Measurements from ENCODE around the gene TRIM44.
"Not testable (repeated sequence)": the region's sequence is repeated elsewhere in the genome, so short reads cannot be mapped to it uniquely, and the experiment has no call there.

TRIM44 gene

GRCh38 chr11:35633827-35634423 is 28.6 kb upstream of the TRIM44 start:
- no peak for DNase-seq

GRCh38 chr11:35635933-35636332 is 26.6 kb upstream of the TRIM44 start:
- no peak for DNase-seq

- DNase-seq, result no peak
Observed at GRCh38 chr11:35639591-35640179, 22.9 kb upstream of the TRIM44 start.

- no peak for DNase-seq
Observed at GRCh38 chr11:35641171-35641897, 21.2 kb upstream of the TRIM44 start.

GRCh38 chr11:35641964-35642363 is 20.6 kb upstream of the TRIM44 start:
- no peak for DNase-seq

GRCh38 chr11:35647421-35648093 is 15.0 kb upstream of the TRIM44 start:
- DNase-seq, result no peak

GRCh38 chr11:35650006-35650405 is 12.6 kb upstream of the TRIM44 start:
- no peak for DNase-seq

- no peak for DNase-seq
Observed at GRCh38 chr11:35650467-35650866, 12.1 kb upstream of the TRIM44 start.

GRCh38 chr11:35651263-35651662 is 11.3 kb upstream of the TRIM44 start:
- no peak for DNase-seq

GRCh38 chr11:35652786-35653185 is 9.8 kb upstream of the TRIM44 start:
- not testable (repeated sequence) for DNase-seq

- no peak for DNase-seq
Observed at GRCh38 chr11:35654711-35655110, 7.9 kb upstream of the TRIM44 start.

GRCh38 chr11:35655254-35655653 is 7.3 kb upstream of the TRIM44 start:
- no peak for DNase-seq

GRCh38 chr11:35655856-35656255 is 6.7 kb upstream of the TRIM44 start:
- DNase-seq, result no peak

- no peak for DNase-seq
Observed at GRCh38 chr11:35658020-35658948, 4.3 kb upstream of the TRIM44 start.

GRCh38 chr11:35661534-35661933 is 1.0 kb upstream of the TRIM44 start:
- DNase-seq, result no peak

GRCh38 chr11:35662061-35662648 is 420 bp upstream of the TRIM44 start:
- DNase-seq, result no peak

- no peak for DNase-seq
Observed at GRCh38 chr11:35663408-35663702, 780 bp downstream of the TRIM44 start.

GRCh38 chr11:35664977-35665441 is 2.4 kb downstream of the TRIM44 start:
- no peak for DNase-seq

GRCh38 chr11:35667257-35667656 is 4.7 kb downstream of the TRIM44 start:
- DNase-seq, result no peak

- DNase-seq, result not testable (repeated sequence)
Observed at GRCh38 chr11:35668350-35668749, 5.8 kb downstream of the TRIM44 start.

GRCh38 chr11:35671396-35672127 is 9.0 kb downstream of the TRIM44 start:
- DNase-seq, result no peak

GRCh38 chr11:35672608-35673007 is 10.0 kb downstream of the TRIM44 start:
- no peak for DNase-seq

Data from inflammatory macrophage treated with lipopolysaccharide for 4 hours (primary cell).